LNCaP clone FGC (cell line): Measurements from ENCODE around the gene GPR108.

Experiments
- DNase-seq: peaks from one replicate; pipeline ENCODE4 v3.0.0-alpha.2; 2011; ENCODE audit warnings: low read depth
- H3K4me3 ChIP-seq: 2 replicates; pipeline ENCODE4 v1.5.1; 2011; ENCODE audit warnings: mild to moderate bottlenecking, low read depth, low read length, control low read depth
- CTCF ChIP-seq: IDR thresholded peaks from 2 replicates; pipeline ENCODE4 v1.5.1; 2012; ENCODE audit warnings: mild to moderate bottlenecking; ENCODE audit not compliant: control insufficient read depth, insufficient read depth; ENCODE audit errors: extremely low read depth

The GPR108 gene

DNA sequence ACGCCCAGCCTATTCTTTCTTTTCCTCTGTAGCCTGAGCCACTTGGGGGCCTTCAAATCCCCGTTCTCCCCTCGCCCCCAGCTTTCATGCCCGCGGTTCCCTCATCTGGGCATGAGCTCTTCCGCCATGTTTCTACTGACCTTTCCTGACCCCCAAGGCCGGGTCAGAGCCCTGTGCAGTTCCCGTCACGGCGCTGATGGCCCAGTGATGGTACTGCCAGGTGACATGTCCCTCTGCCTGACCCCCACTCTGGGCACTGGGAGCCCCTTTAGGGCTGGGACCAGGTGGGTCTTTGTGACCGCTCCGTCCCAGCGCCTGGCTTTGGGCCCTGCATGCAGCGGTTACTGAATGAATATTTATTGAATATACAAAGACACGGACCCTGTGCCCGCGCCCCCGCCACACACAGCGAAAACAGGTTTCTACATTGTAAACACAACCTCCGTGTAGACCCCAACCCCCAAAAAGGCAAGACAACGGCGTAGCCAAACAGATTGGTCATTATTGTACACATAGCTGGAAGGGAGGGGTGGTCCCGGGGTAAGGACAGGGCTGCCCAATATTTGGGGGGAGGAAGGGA lies 7.7 kb downstream of the GPR108 start:
- H3K4me3 ChIP-seq, result no peak overlapping the region
- no peak for DNase-seq
- no peak for TF ChIP-seq CTCF

DNA sequence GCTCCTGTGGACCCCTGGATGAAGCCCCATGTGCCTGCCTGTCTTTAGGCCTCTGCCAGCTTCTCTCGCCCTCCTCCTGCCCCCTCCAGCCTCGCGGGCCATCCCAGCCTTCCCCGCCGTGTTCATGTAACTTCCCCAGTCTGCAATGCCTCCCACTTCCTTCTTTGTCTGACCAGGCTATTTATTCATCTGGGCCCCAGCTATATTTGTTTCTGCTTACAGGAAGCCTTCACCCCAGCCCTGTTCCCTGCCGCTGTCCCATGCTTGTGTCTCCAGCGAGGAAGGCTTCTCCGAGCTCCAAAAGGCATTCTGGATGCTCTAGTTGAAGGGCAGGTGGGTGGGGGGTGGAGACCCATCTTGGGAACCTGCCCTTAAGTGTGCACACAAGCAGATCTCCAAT lies 9.0 kb downstream of the GPR108 start:
- TF ChIP-seq CTCF, result no peak
- no peak for DNase-seq
- H3K4me3 ChIP-seq, result no peak overlapping the region

- DNase-seq, result no peak
- H3K4me3 ChIP-seq, result no peak overlapping the region
- no peak for TF ChIP-seq CTCF
Observed at GRCh38 chr19:6725513-6726231, 11.7 kb downstream of the GPR108 start.

- no peak overlapping the region for H3K4me3 ChIP-seq
- TF ChIP-seq CTCF, result no peak
- DNase-seq, result no peak
Observed at GRCh38 chr19:6724631-6725492, 12.5 kb downstream of the GPR108 start.

DNA sequence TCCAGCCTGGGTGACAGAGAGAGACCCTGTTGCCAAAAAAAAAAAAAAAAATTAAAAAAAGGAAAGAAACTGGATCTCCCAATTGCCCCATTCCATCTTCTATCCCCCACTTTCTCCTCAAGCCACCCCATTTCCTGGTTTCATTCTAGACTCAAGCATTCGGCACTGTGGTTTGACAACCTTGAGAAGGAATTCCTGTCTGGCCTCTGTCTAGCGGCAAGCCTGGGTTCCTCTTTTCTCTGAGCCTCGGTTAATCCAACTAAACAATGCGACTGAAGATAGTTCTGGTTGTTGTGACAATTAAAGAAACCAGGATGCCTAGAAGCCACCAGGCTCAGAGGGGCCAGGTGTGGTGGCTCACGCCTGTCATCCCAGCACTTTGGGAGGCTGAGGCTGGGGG lies 13.6 kb downstream of the GPR108 start:
- no peak for TF ChIP-seq CTCF
- no peak for DNase-seq
- no peak overlapping the region for H3K4me3 ChIP-seq

- no peak for DNase-seq
- no peak for TF ChIP-seq CTCF
- H3K4me3 ChIP-seq, result no peak overlapping the region
Observed at GRCh38 chr19:6723108-6723618, 14.2 kb downstream of the GPR108 start.
